ENCODE results near the gene CRYBG3. TPM values are rescaled to one million over a fixed set of nuclear protein-coding genes. Genes with fewer than 3 reads are reported as not detected.

The CRYBG3 gene
- polyA plus RNA-seq, 1 donor (not counting 4 experiments of a cell fraction or from before 2014, with no cell fraction given), result 6.9 TPM

DNA sequence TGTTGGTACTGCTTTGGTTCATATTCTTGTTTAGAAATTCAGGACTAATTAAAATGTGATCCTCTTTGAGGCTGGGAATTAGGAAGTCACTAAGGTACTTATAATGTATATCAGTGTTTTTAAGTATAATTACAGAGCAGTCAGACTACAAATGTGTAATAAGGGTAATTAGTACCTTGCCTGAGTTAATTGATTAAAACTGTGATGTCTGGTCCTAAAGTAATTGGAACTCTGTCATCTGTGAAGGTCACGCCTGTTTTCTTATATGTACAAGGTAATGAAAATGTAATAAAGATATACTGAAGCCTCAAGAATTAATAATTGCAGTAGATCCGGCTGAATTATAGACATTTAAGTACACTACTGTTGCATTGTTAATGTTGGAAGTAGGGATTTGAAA is 117.6 kb downstream of the CRYBG3 start:
- FAIRE-seq, result no peak

GRCh38 chr3:97940034-97940433 is 118.2 kb downstream of the CRYBG3 start:
- Histone ChIP-seq H3K36me3 (ENCODE audit: control insufficient read depth in 2 of 2, extremely low read depth in 1 of 2, insufficient read depth in 2 of 2, low read length in 2 of 2) (peaks cover 9 to 10% of the 10 kb centered on the region in 2 experiments), H2AFZ (ENCODE audit: control insufficient read depth, low read length) (no peak overlapping the region), H3K9me3 (ENCODE audit: control insufficient read depth, low read depth, low read length) (no peaks in the 10 kb centered on the region), H3K27me3 (ENCODE audit: control insufficient read depth, extremely low read depth, insufficient read depth, low read length) (no peaks in the 10 kb centered on the region), H3K9me1 (ENCODE audit: control insufficient read depth, extremely low read depth, insufficient read depth, low read length) (no peaks in the 10 kb centered on the region), H3K4me2 (ENCODE audit: control insufficient read depth, extremely low read depth, insufficient read depth, low read depth, low read length) (no peak overlapping the region), H4K20me1 (ENCODE audit: control insufficient read depth, extremely low read depth, insufficient read depth, low read length) (no peaks in the 10 kb centered on the region), H3K27ac (ENCODE audit: control insufficient read depth, insufficient read depth, low read length) (no peak overlapping the region), H3K9ac (ENCODE audit: control insufficient read depth, extremely low read depth, insufficient read depth, low read length) (no peak overlapping the region), H3K79me2 (ENCODE audit: control insufficient read depth, insufficient read depth, low read length) (no peaks in the 10 kb centered on the region), H3K4me3 (ENCODE audit: control insufficient read depth in 2 of 3, extremely low read depth in 1 of 3, insufficient read depth in 2 of 3, low read depth in 1 of 3, low read length in 3 of 3) (no peak overlapping the region), H3K4me1 (ENCODE audit: control insufficient read depth, extremely low read depth, insufficient read depth, low read length) (no peaks in the 10 kb centered on the region)
- FAIRE-seq (peak; percentile 39), DNase-seq (ENCODE audit: low read depth, low spot score) (no peak)
- TF ChIP-seq, protein P1, sequence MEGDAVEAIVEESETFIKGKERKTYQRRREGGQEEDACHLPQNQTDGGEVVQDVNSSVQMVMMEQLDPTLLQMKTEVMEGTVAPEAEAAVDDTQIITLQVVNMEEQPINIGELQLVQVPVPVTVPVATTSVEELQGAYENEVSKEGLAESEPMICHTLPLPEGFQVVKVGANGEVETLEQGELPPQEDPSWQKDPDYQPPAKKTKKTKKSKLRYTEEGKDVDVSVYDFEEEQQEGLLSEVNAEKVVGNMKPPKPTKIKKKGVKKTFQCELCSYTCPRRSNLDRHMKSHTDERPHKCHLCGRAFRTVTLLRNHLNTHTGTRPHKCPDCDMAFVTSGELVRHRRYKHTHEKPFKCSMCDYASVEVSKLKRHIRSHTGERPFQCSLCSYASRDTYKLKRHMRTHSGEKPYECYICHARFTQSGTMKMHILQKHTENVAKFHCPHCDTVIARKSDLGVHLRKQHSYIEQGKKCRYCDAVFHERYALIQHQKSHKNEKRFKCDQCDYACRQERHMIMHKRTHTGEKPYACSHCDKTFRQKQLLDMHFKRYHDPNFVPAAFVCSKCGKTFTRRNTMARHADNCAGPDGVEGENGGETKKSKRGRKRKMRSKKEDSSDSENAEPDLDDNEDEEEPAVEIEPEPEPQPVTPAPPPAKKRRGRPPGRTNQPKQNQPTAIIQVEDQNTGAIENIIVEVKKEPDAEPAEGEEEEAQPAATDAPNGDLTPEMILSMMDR (optimal IDR thresholded peaks at IDR 0.05 in 1 of 3, IDR thresholded peaks at IDR 0.05 in 1 of 3, conservative IDR thresholded peaks at IDR 0.05 in 1 of 3; ENCODE audit: extremely low read depth in 1 of 3, insufficient read depth in 2 of 3, low read length in 3 of 3), result peak in 1 of 3 experiments; percentile 36
- no peak for TF ChIP-seq EZH2 (IDR thresholded peaks at IDR 0.05; ENCODE audit: low read length)
- dilution Hi-C loops (cut with MboI; ENCODE audit: extremely low pct_ligation_motif_present, low sequenced_read_pairs), result no loop called here

More for the DNA sequence above, 117.6 kb downstream of the CRYBG3 start:
- H3K36me3 ChIP-seq (ENCODE audit: control insufficient read depth in 2 of 2, extremely low read depth in 1 of 2, insufficient read depth in 2 of 2, low read length in 2 of 2), result peaks cover 6 to 10% of the 10 kb centered on the region in 2 experiments
- H3K79me2 ChIP-seq (ENCODE audit: control insufficient read depth, insufficient read depth, low read length), result no peaks in the 10 kb centered on the region
- no peaks in the 10 kb centered on the region for H3K27me3 ChIP-seq (ENCODE audit: control insufficient read depth, extremely low read depth, insufficient read depth, low read length)
- H3K9ac ChIP-seq (ENCODE audit: control insufficient read depth, extremely low read depth, insufficient read depth, low read length), result no peak overlapping the region
- no peak overlapping the region for H3K27ac ChIP-seq (ENCODE audit: control insufficient read depth, insufficient read depth, low read length)
- no peak overlapping the region for H2AFZ ChIP-seq (ENCODE audit: control insufficient read depth, low read length)
- no peak overlapping the region for H3K4me2 ChIP-seq (ENCODE audit: control insufficient read depth, extremely low read depth, insufficient read depth, low read depth, low read length)
- no peak for DNase-seq (ENCODE audit: low read depth, low spot score)
- H3K9me3 ChIP-seq (ENCODE audit: control insufficient read depth, low read depth, low read length), result no peaks in the 10 kb centered on the region
- dilution Hi-C loops (cut with MboI; ENCODE audit: extremely low pct_ligation_motif_present, low sequenced_read_pairs), result no loop called here
- no peak overlapping the region for H3K4me3 ChIP-seq (ENCODE audit: control insufficient read depth in 2 of 3, extremely low read depth in 1 of 3, insufficient read depth in 2 of 3, low read depth in 1 of 3, low read length in 3 of 3)
- H4K20me1 ChIP-seq (ENCODE audit: control insufficient read depth, extremely low read depth, insufficient read depth, low read length), result no peaks in the 10 kb centered on the region
- TF ChIP-seq EZH2 (IDR thresholded peaks at IDR 0.05; ENCODE audit: low read length), result no peak
- TF ChIP-seq, protein P1 (optimal IDR thresholded peaks at IDR 0.05 in 1 of 3, IDR thresholded peaks at IDR 0.05 in 1 of 3, conservative IDR thresholded peaks at IDR 0.05 in 1 of 3; ENCODE audit: extremely low read depth in 1 of 3, insufficient read depth in 2 of 3, low read length in 3 of 3), result no peak
- no peaks in the 10 kb centered on the region for H3K9me1 ChIP-seq (ENCODE audit: control insufficient read depth, extremely low read depth, insufficient read depth, low read length)
- H3K4me1 ChIP-seq (ENCODE audit: control insufficient read depth, extremely low read depth, insufficient read depth, low read length), result no peaks in the 10 kb centered on the region
